Uterus (tissue), 2 donors: ENCODE measurements around the gene MAML2.

Experiments used
- POLR2A ChIP-seq, 2 donors: fragments of 450-650 bp; IDR thresholded peaks; one replicate each; pipeline ENCODE4 v1.6.1; 2016; ENCODE audit warnings: antibody characterized with exemption in 2 of 2, mild to moderate bottlenecking in 1 of 2, moderate library complexity in 1 of 2
- TF ChIP-seq, protein P1 (sequence below), 4 experiments: fragments of 200-600 bp in 2 of 4; fragments of 450-650 bp in 2 of 4; sonication (generic) in 2 of 4; IDR thresholded peaks; one replicate each; pipeline ENCODE4 v1.5.1; 2016 to 2019; ENCODE audit warnings: antibody characterized with exemption in 4 of 4, mild to moderate bottlenecking in 2 of 4, moderate library complexity in 1 of 4

GRCh38 chr11:96188243-96189006 is 154.6 kb downstream of the MAML2 start:
- no peak for TF ChIP-seq POLR2A (IDR thresholded peaks at IDR 0.05)
- TF ChIP-seq, protein P1, sequence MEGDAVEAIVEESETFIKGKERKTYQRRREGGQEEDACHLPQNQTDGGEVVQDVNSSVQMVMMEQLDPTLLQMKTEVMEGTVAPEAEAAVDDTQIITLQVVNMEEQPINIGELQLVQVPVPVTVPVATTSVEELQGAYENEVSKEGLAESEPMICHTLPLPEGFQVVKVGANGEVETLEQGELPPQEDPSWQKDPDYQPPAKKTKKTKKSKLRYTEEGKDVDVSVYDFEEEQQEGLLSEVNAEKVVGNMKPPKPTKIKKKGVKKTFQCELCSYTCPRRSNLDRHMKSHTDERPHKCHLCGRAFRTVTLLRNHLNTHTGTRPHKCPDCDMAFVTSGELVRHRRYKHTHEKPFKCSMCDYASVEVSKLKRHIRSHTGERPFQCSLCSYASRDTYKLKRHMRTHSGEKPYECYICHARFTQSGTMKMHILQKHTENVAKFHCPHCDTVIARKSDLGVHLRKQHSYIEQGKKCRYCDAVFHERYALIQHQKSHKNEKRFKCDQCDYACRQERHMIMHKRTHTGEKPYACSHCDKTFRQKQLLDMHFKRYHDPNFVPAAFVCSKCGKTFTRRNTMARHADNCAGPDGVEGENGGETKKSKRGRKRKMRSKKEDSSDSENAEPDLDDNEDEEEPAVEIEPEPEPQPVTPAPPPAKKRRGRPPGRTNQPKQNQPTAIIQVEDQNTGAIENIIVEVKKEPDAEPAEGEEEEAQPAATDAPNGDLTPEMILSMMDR (IDR thresholded peaks at IDR 0.05) = no peak
